Measurements from ENCODE around the gene SETBP1.

- TF ChIP-seq CTCF (IDR thresholded peaks at IDR 0.05) (no peak), POLR2AphosphoS5 (IDR thresholded peaks at IDR 0.05; ENCODE audit: low read depth, low read length) (no peak), REST (IDR thresholded peaks at IDR 0.05; ENCODE audit: insufficient read depth in 1 of 2, low read depth in 2 of 2, low read length in 1 of 2) (no peak), SIN3A (IDR thresholded peaks at IDR 0.05; ENCODE audit: borderline replicate concordance, insufficient read depth, low read depth, low read length) (no peak), TCF7L2 (IDR thresholded peaks at IDR 0.05; ENCODE audit: low read depth, low read length) (no peak)
Observed at GRCh38 chr18:44914028-44914427, 233.3 kb downstream of the SETBP1 start.
